Measurements from ENCODE around the gene SERHL2.

Gene SERHL2

DNA sequence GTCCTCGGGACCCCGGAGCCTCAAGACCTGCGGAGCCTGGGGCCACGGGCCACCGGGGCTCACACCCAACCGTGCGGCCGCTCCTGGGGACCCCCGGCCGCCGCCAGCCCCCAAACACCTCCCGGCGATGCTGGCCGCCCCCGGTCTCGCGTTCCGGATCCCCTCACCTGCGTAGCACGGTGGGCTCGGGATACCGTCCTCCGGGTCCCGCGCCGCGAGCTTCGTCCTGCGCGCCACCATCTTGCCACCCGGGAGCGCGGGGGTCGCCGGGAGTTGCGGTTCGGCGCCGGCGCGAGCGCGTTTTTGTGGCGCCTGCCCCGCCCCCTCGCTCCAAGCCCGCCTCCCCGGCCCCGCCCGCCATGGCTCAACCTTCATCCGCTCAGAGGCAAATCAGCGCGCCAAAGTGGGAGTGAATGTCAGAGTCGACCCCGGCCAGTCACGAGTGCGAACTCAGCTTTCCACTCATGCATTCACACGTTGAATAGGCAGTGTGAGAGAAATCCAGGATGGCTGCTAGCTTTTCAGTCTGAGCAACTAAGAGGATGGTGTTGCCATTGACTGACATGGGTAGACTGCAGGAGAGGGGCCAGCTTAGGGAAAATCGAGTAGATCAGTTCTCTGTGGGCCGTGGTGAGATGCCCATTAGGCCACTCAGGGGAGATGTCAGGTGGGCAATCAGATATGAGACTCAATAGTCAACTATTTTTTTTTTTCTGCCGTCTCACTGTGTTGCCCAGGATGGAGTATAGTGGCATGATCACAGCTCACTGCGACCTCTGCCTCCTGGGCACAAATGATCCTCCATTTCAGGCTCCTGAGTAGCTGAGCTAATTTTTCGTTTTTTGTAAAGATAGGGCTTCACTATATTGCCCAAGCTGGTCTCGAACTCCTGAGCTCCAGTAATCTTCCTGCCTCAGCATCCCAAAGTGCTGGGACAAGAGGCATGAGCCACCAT lies 28.3 kb downstream of the SERHL2 start:
- H3K27ac ChIP-seq (ENCODE audit: low read depth, low read length), result peak overlapping the region; percentile 74
- TF ChIP-seq EZH2phosphoT487 (conservative IDR thresholded peaks at IDR 0.05; ENCODE audit: low read length) (no peak), CTCF (IDR thresholded peaks at IDR 0.05; ENCODE audit: insufficient read depth, low read length, poor library complexity, severe bottlenecking) (no peak)
- peaks cover 11% of the 10 kb centered on the region; the same call in 1 of the 2 replicates for H3K36me3 ChIP-seq (ENCODE audit: low read length)
- no peaks in the 10 kb centered on the region for H3K9me2 ChIP-seq (replicated peaks; ENCODE audit: insufficient read depth, low read length)
- H2AFZ ChIP-seq (ENCODE audit: low read depth, low read length, severe bottlenecking), result peak overlapping the region; percentile 64
- no peaks in the 10 kb centered on the region for H3K9me3 ChIP-seq (ENCODE audit: insufficient read depth, low read length)
- H3K27me3 ChIP-seq (ENCODE audit: low read length), result no peaks in the 10 kb centered on the region
- H4K20me1 ChIP-seq (ENCODE audit: low read depth, low read length), result no peaks in the 10 kb centered on the region
- peaks cover 19% of the 10 kb centered on the region for H3K79me2 ChIP-seq (ENCODE audit: insufficient read depth, low read length)
- peak overlapping the region; percentile 63 for H3K4me2 ChIP-seq (ENCODE audit: low read depth, low read length, poor library complexity, severe bottlenecking)
- H3F3A ChIP-seq (ENCODE audit: insufficient read depth), result peaks cover 14% of the 10 kb centered on the region; the same call in 1 of the 2 replicates
- H3K9ac ChIP-seq (ENCODE audit: low read length), result peak overlapping the region; percentile 96
- peak overlapping the region; percentile 83 for H3K4me3 ChIP-seq (ENCODE audit: insufficient read depth, low read length, poor library complexity, severe bottlenecking)

DNA sequence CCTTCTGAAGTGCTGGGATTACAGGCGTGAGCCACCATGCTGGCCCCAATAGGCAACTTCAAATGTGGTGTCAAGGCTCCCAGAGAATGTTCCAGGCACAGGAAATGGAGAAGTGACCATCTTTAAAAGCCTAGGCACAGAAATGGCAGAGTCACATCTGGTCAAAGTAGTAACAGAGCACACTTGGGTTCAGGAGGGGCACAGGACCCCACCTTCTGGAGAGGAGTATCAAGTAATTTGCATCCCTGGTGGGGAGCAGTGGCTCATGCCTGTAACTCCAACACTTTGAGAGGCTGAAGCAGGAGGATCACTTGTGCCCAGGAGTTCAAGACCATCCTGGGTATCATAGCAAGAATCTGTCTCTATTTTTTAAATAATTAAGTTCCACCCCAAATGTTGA lies 29.2 kb downstream of the SERHL2 start:
- Histone ChIP-seq H2AFZ (ENCODE audit: low read depth, low read length, severe bottlenecking) (no peak overlapping the region), H3F3A (ENCODE audit: insufficient read depth) (peaks cover 14% of the 10 kb centered on the region; the same call in 1 of the 2 replicates), H3K79me2 (ENCODE audit: insufficient read depth, low read length) (peaks cover 15% of the 10 kb centered on the region), H3K4me2 (ENCODE audit: low read depth, low read length, poor library complexity, severe bottlenecking) (no peak overlapping the region), H3K27ac (ENCODE audit: low read depth, low read length) (peak overlapping the region; percentile 65), H3K9me2 (replicated peaks; ENCODE audit: insufficient read depth, low read length) (no peaks in the 10 kb centered on the region), H3K9me3 (ENCODE audit: insufficient read depth, low read length) (no peaks in the 10 kb centered on the region), H3K9ac (ENCODE audit: low read length) (no peak overlapping the region), H3K36me3 (ENCODE audit: low read length) (peaks cover 14% of the 10 kb centered on the region; the same call in 1 of the 2 replicates), H3K27me3 (ENCODE audit: low read length) (no peaks in the 10 kb centered on the region), H4K20me1 (ENCODE audit: low read depth, low read length) (no peaks in the 10 kb centered on the region), H3K4me3 (ENCODE audit: insufficient read depth, low read length, poor library complexity, severe bottlenecking) (no peak overlapping the region)
- no peak for TF ChIP-seq EZH2phosphoT487 (conservative IDR thresholded peaks at IDR 0.05; ENCODE audit: low read length)
- TF ChIP-seq CTCF (IDR thresholded peaks at IDR 0.05; ENCODE audit: insufficient read depth, low read length, poor library complexity, severe bottlenecking), result no peak

DNA sequence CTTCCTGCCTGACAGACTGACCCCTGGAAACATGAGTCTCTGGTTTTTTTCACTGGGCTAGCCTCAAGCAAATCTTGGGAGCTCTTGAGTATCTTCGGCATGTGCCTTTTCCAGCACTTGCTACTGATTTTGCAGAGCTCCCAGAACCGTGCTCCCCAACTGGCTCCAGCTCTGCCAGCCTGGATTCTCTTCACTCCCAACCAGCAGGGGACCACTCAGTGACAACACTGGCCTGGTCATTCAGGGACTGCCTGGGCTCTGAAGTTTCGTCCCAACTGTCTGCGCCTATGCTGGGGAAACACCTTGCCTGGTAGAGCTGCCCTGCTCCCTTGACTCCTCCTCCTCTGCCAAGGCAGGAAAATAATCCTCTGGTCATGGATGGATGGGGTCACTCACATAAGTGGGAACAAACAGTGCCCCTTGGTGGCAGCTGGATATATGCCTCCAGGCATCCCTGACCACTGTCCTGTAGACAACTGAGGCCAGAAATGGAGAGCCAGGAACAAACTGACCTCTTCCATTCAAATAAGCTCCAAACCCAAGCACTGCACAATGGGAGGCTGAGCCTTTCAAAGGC lies 30.7 kb downstream of the SERHL2 start:
- Histone ChIP-seq H3K27me3 (ENCODE audit: low read length) (no peaks in the 10 kb centered on the region), H3K9me3 (ENCODE audit: insufficient read depth, low read length) (no peaks in the 10 kb centered on the region), H3K4me2 (ENCODE audit: low read depth, low read length, poor library complexity, severe bottlenecking) (no peak overlapping the region), H3K27ac (ENCODE audit: low read depth, low read length) (no peak overlapping the region), H3F3A (ENCODE audit: insufficient read depth) (peaks cover 14% of the 10 kb centered on the region; the same call in 1 of the 2 replicates), H3K36me3 (ENCODE audit: low read length) (peaks cover 8% of the 10 kb centered on the region; the same call in 1 of the 2 replicates), H3K9me2 (replicated peaks; ENCODE audit: insufficient read depth, low read length) (no peaks in the 10 kb centered on the region), H3K9ac (ENCODE audit: low read length) (no peak overlapping the region), H3K4me3 (ENCODE audit: insufficient read depth, low read length, poor library complexity, severe bottlenecking) (no peak overlapping the region), H4K20me1 (ENCODE audit: low read depth, low read length) (no peaks in the 10 kb centered on the region), H3K79me2 (ENCODE audit: insufficient read depth, low read length) (peaks cover 14% of the 10 kb centered on the region), H2AFZ (ENCODE audit: low read depth, low read length, severe bottlenecking) (no peak overlapping the region)
- no peak for TF ChIP-seq CTCF (IDR thresholded peaks at IDR 0.05; ENCODE audit: insufficient read depth, low read length, poor library complexity, severe bottlenecking)
- no peak for TF ChIP-seq EZH2phosphoT487 (conservative IDR thresholded peaks at IDR 0.05; ENCODE audit: low read length)

All from SU-DHL-6 (cell line).